ENCODE results near the gene SOST. TPM values are rescaled to one million over a fixed set of nuclear protein-coding genes. Genes with fewer than 3 reads are reported as not detected.
A peak's percentile ranks its signal among the peaks of the same experiment; 100 is the strongest.

The SOST gene
- total RNA-seq, 6 experiments from 2014 or later: not detected

GRCh38 chr17:43756201-43756600, 2.4 kb downstream of the SOST start:
- Mint-ChIP-seq H3K4me1 (ENCODE audit: low read depth) (peaks cover 26% of the 10 kb centered on the region), H3K27me3 (ENCODE audit: insufficient read depth) (peaks cover 33% of the 10 kb centered on the region), H3K9me3 (no peaks in the 10 kb centered on the region), H3K27ac (no peak overlapping the region), H3K4me3 (no peak overlapping the region), H3K36me3 (ENCODE audit: low read depth) (no peaks in the 10 kb centered on the region)
- no peak for DNase-seq
- no peak for TF ChIP-seq CTCF (IDR thresholded peaks at IDR 0.05)

- Mint-ChIP-seq H3K27ac (no peak overlapping the region), H3K9me3 (no peaks in the 10 kb centered on the region), H3K4me1 (ENCODE audit: low read depth) (peaks cover 22% of the 10 kb centered on the region), H3K36me3 (ENCODE audit: low read depth) (no peaks in the 10 kb centered on the region), H3K27me3 (ENCODE audit: insufficient read depth) (peaks cover 33% of the 10 kb centered on the region), H3K4me3 (no peak overlapping the region)
- DNase-seq: no peak
- TF ChIP-seq CTCF (IDR thresholded peaks at IDR 0.05): no peak
These were observed 3.2 kb downstream of the SOST start for GRCh38 chr17:43755389-43755875.

- H3K9me3 Mint-ChIP-seq: no peaks in the 10 kb centered on the region
- DNase-seq: no peak
- H3K27me3 Mint-ChIP-seq (ENCODE audit: insufficient read depth): peaks cover 33% of the 10 kb centered on the region
- peaks cover 20% of the 10 kb centered on the region for H3K4me1 Mint-ChIP-seq (ENCODE audit: low read depth)
- no peak overlapping the region for H3K4me3 Mint-ChIP-seq
- no peak for TF ChIP-seq CTCF (IDR thresholded peaks at IDR 0.05)
- no peak overlapping the region for H3K27ac Mint-ChIP-seq
- no peaks in the 10 kb centered on the region for H3K36me3 Mint-ChIP-seq (ENCODE audit: low read depth)
These were observed 3.6 kb downstream of the SOST start for GRCh38 chr17:43754947-43755346.

- Mint-ChIP-seq H3K27me3 (ENCODE audit: insufficient read depth) (peaks cover 30% of the 10 kb centered on the region), H3K4me1 (ENCODE audit: low read depth) (peaks cover 27% of the 10 kb centered on the region), H3K27ac (no peak overlapping the region), H3K9me3 (no peaks in the 10 kb centered on the region), H3K36me3 (ENCODE audit: low read depth) (no peaks in the 10 kb centered on the region), H3K4me3 (no peak overlapping the region)
- TF ChIP-seq CTCF (IDR thresholded peaks at IDR 0.05): no peak
- peak; percentile 22 for DNase-seq
These were observed 5.0 kb downstream of the SOST start for GRCh38 chr17:43753493-43754129.

GRCh38 chr17:43750153-43750552, 8.4 kb downstream of the SOST start:
- H3K4me1 Mint-ChIP-seq (ENCODE audit: low read depth): peaks cover 27% of the 10 kb centered on the region
- H3K27ac Mint-ChIP-seq: no peak overlapping the region
- no peak for DNase-seq
- no peaks in the 10 kb centered on the region for H3K9me3 Mint-ChIP-seq
- H3K27me3 Mint-ChIP-seq (ENCODE audit: insufficient read depth): peaks cover 23% of the 10 kb centered on the region
- no peaks in the 10 kb centered on the region for H3K36me3 Mint-ChIP-seq (ENCODE audit: low read depth)
- TF ChIP-seq CTCF (IDR thresholded peaks at IDR 0.05): no peak
- no peak overlapping the region for H3K4me3 Mint-ChIP-seq
